ENCODE results near the gene CYP2A7.

DNA sequence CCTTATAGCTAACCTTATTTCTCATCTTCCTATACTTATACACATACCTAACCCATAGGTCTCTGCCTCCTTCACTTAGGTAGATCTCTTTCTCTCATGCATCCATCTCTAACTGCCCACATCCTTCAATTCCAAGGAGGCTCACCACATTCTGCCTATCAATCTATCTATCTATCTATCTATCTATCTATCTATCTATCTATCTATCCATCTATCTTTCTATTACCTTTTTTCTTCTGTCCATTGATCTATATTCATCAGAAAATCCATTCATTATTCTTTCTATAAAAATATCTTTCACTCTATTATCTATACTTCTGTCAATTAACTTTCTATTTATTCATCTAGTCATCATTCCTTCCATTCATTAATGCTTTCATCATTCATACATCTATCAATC is 11.1 kb upstream of the CYP2A7 start:
- TF ChIP-seq, protein P1, sequence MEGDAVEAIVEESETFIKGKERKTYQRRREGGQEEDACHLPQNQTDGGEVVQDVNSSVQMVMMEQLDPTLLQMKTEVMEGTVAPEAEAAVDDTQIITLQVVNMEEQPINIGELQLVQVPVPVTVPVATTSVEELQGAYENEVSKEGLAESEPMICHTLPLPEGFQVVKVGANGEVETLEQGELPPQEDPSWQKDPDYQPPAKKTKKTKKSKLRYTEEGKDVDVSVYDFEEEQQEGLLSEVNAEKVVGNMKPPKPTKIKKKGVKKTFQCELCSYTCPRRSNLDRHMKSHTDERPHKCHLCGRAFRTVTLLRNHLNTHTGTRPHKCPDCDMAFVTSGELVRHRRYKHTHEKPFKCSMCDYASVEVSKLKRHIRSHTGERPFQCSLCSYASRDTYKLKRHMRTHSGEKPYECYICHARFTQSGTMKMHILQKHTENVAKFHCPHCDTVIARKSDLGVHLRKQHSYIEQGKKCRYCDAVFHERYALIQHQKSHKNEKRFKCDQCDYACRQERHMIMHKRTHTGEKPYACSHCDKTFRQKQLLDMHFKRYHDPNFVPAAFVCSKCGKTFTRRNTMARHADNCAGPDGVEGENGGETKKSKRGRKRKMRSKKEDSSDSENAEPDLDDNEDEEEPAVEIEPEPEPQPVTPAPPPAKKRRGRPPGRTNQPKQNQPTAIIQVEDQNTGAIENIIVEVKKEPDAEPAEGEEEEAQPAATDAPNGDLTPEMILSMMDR (IDR thresholded peaks at IDR 0.05): no peak
- no peak for TF ChIP-seq EZH2 (IDR thresholded peaks at IDR 0.05; ENCODE audit: borderline replicate concordance, insufficient read depth, low read depth, low read length, poor library complexity, severe bottlenecking)
